ENCODE measurements around the gene EXOC7. TPM values are rescaled to one million over a fixed set of nuclear protein-coding genes. Genes with fewer than 3 reads are reported as not detected.

The EXOC7 gene
- total RNA-seq, 2 experiments from 2014 or later = 122 to 173 TPM

DNA sequence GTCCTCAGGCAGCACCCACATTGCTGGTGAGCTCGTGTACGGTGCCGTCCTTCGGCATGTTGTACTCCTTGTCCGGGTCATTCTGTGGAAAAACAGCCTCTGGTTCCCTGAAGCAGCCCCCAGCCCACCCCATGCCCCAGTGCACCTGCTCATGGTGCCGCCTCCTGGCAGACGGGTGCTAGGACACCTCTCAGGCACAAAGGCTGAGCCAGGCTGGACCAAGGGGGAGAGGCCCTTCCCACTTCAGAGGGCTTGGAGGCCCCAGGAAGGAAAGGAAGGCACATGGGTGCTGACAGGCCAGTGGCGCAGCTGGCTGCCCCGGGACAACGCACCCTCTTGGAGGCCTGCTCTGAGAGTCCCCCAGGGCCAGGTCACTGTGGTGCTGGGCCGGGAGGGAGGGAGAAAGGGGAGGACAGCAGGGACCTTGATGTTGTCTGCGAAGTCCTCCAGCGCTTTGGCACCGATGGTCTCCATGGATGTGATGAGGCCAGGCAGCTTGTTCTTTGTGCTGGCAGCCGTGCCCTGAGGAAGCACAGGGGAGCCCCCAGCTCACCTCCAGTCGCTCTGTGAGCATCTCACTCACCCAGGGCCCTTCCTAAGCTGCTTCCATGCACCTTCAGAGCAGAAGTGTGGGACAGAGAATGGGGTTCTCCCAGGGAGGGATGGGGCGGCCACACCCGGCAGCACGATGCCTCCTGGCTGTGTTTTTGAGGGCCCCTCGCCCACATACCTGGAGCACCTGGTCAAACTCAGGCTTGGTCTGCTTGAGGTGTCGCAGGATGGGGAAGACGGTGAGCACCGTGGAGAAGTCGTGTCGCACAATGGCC lies 15.3 kb downstream of the EXOC7 start:
- Histone ChIP-seq H3K79me2 (ENCODE audit: insufficient read depth, low read depth, low read length) (no peaks in the 10 kb centered on the region), H3K4me1 (ENCODE audit: insufficient read depth, low read length, poor library complexity, severe bottlenecking) (no peaks in the 10 kb centered on the region), H3K4me3 (ENCODE audit: low read depth, low read length, poor library complexity, severe bottlenecking) (no peak overlapping the region), H2AFZ (ENCODE audit: low read length) (no peak overlapping the region), H3K9me2 (ENCODE audit: insufficient read depth, low read length) (no peaks in the 10 kb centered on the region), H4K20me1 (ENCODE audit: insufficient read depth, low read length) (no peaks in the 10 kb centered on the region), H3K4me2 (ENCODE audit: low read length) (no peak overlapping the region), H3K9me3 (ENCODE audit: low read length) (no peaks in the 10 kb centered on the region), H3K36me3 (ENCODE audit: insufficient read depth, low read length) (peaks cover 70% of the 10 kb centered on the region), H3K27ac (ENCODE audit: low read depth, low read length, poor library complexity, severe bottlenecking) (no peak overlapping the region)
- ChIA-PET CTCF (ENCODE audit: unreplicated experiment) (interaction anchor here (1.6 kb wide), 1 partner anchor 74 kb away, joined by 4 read pairs; no protein-coding TSS in a partner anchor), POLR2A (interaction anchor here (1.5 kb wide), 1 partner anchor 15 kb away, joined by 4 read pairs; the partner anchor contains the start of gene EXOC7)
- no TSS peak for BruUV-seq (replicated peaks)
- peak; percentile 35 for DNase-seq (ENCODE audit: low spot score)
- intact Hi-C loops (cut with micrococcal nuclease; ENCODE audit: unreplicated experiment) = no loop called here
- no peak for TF ChIP-seq EZH2phosphoT487 (IDR thresholded peaks at IDR 0.05; ENCODE audit: borderline replicate concordance, low read depth, low read length)
- TF ChIP-seq, protein P1, sequence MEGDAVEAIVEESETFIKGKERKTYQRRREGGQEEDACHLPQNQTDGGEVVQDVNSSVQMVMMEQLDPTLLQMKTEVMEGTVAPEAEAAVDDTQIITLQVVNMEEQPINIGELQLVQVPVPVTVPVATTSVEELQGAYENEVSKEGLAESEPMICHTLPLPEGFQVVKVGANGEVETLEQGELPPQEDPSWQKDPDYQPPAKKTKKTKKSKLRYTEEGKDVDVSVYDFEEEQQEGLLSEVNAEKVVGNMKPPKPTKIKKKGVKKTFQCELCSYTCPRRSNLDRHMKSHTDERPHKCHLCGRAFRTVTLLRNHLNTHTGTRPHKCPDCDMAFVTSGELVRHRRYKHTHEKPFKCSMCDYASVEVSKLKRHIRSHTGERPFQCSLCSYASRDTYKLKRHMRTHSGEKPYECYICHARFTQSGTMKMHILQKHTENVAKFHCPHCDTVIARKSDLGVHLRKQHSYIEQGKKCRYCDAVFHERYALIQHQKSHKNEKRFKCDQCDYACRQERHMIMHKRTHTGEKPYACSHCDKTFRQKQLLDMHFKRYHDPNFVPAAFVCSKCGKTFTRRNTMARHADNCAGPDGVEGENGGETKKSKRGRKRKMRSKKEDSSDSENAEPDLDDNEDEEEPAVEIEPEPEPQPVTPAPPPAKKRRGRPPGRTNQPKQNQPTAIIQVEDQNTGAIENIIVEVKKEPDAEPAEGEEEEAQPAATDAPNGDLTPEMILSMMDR (conservative IDR thresholded peaks at IDR 0.05; ENCODE audit: low read length) = peak; percentile 61

DNA sequence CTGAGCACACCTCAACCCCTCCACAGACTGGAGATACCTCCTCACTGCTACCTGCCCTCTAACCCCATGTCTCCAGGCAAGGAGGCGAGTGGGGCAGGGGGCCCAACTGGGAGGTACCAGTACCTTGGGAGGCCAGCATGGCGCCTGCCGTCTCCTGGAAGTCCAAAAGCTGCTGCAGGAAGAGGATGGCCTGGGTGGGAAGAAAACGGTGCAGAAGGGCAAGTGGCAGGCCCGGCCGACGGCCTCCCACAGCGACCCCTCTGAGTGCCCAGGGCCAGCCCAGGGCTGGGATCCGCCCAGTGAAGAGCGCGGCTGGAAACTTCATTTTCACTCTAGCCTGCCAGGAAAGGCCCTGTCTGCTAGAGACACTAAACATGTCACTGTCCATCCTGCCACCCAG lies 16.1 kb downstream of the EXOC7 start:
- TF ChIP-seq EZH2phosphoT487 (IDR thresholded peaks at IDR 0.05; ENCODE audit: borderline replicate concordance, low read depth, low read length) = no peak
- TF ChIP-seq, protein P1 (conservative IDR thresholded peaks at IDR 0.05; ENCODE audit: low read length) = no peak
- Histone ChIP-seq H2AFZ (ENCODE audit: low read length) (no peak overlapping the region), H3K27ac (ENCODE audit: low read depth, low read length, poor library complexity, severe bottlenecking) (no peak overlapping the region), H3K9me3 (ENCODE audit: low read length) (no peaks in the 10 kb centered on the region), H3K4me1 (ENCODE audit: insufficient read depth, low read length, poor library complexity, severe bottlenecking) (no peaks in the 10 kb centered on the region), H3K79me2 (ENCODE audit: insufficient read depth, low read depth, low read length) (no peaks in the 10 kb centered on the region), H3K36me3 (ENCODE audit: insufficient read depth, low read length) (peaks cover 70% of the 10 kb centered on the region), H3K4me2 (ENCODE audit: low read length) (no peak overlapping the region), H3K9me2 (ENCODE audit: insufficient read depth, low read length) (no peaks in the 10 kb centered on the region), H3K4me3 (ENCODE audit: low read depth, low read length, poor library complexity, severe bottlenecking) (no peak overlapping the region), H4K20me1 (ENCODE audit: insufficient read depth, low read length) (no peaks in the 10 kb centered on the region)
- BruUV-seq (replicated peaks) = no TSS peak
- intact Hi-C loops (cut with micrococcal nuclease; ENCODE audit: unreplicated experiment) = no loop called here
- ChIA-PET CTCF (ENCODE audit: unreplicated experiment) (no interaction called here), POLR2A (interaction anchor here (0.6 kb wide), 1 partner anchor 482 kb away, joined by 3 read pairs; a partner anchor contains a TSS)
- DNase-seq (ENCODE audit: low spot score) = no peak

DNA sequence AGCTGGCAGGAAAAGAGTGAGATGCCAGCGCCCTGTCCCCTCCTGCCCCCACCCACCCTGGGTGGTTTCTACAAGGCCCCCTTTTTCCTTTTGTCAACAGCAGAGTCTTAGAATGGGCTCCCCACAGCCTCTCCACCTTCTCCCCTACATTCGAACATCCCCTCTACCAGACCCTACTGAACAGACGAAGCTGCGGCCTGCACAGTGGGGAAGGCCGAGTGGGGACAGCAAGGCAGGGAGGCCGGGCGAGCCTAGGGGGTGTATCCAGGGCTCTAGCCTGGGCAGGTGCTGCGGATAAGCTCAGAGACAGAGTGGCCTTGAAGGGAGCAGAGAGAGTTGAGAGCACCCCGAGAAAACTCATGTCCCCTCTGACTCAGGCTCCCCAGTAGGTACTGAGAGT lies 17.2 kb downstream of the EXOC7 start:
- Histone ChIP-seq H3K4me2 (ENCODE audit: low read length) (no peak overlapping the region), H2AFZ (ENCODE audit: low read length) (no peak overlapping the region), H3K4me1 (ENCODE audit: insufficient read depth, low read length, poor library complexity, severe bottlenecking) (no peaks in the 10 kb centered on the region), H3K27ac (ENCODE audit: low read depth, low read length, poor library complexity, severe bottlenecking) (no peak overlapping the region), H3K79me2 (ENCODE audit: insufficient read depth, low read depth, low read length) (no peaks in the 10 kb centered on the region), H4K20me1 (ENCODE audit: insufficient read depth, low read length) (no peaks in the 10 kb centered on the region), H3K9me2 (ENCODE audit: insufficient read depth, low read length) (no peaks in the 10 kb centered on the region), H3K4me3 (ENCODE audit: low read depth, low read length, poor library complexity, severe bottlenecking) (no peak overlapping the region), H3K36me3 (ENCODE audit: insufficient read depth, low read length) (peaks cover 67% of the 10 kb centered on the region), H3K9me3 (ENCODE audit: low read length) (no peaks in the 10 kb centered on the region)
- CTCF ChIA-PET (ENCODE audit: unreplicated experiment) = interaction anchor here (0.6 kb wide), 1 partner anchor 57 kb away, joined by 4 read pairs; no protein-coding TSS in a partner anchor
- TF ChIP-seq, protein P1 (conservative IDR thresholded peaks at IDR 0.05; ENCODE audit: low read length) = no peak
- no peak for TF ChIP-seq EZH2phosphoT487 (IDR thresholded peaks at IDR 0.05; ENCODE audit: borderline replicate concordance, low read depth, low read length)
- BruUV-seq (replicated peaks) = no TSS peak
- intact Hi-C loops (cut with micrococcal nuclease; ENCODE audit: unreplicated experiment) = no loop called here
- POLR2A ChIA-PET = no interaction called here
- no peak for DNase-seq (ENCODE audit: low spot score)

Data from OCI-LY7 (cell line).